ENCODE results near the gene NUMBL.

DNA sequence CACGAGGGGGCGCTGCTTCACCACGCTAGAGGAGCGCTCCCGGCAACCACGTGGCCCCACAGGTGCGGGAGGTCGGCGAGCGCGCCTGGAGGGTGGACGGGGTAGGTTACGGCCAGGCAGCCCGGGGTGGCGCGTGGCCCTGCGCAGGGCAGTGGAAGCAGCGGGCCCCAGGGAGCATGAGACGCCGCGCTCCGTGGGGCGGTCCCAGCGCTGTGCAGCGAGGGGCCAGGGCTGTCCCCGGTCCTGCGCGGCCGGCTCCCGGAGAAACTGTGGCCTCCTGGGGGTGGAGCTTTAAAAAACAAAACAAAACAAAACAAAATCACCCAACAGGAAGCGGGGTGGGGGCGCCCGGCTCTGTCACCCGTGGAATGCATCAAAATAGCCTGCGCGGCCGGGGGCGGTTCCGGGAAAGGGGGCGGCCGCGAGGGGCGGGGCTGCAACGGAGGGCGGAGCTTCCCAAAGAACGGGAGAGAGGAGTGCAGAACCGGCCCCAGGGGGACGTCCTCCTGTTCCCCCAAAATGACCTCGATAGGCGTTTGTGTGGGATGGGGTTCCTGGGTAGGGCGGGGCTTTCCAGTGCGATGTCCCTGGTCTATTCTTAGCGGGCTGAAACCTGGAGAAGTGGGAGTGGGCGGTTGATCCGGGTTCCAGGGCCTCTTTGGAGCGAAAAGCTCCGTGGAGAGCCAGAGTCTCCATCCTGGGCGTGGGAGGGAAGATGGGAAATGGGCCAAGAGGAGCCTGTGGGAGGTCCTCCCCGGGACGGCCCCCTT lies 27.3 kb downstream of the NUMBL start:
- TF ChIP-seq, protein P1, sequence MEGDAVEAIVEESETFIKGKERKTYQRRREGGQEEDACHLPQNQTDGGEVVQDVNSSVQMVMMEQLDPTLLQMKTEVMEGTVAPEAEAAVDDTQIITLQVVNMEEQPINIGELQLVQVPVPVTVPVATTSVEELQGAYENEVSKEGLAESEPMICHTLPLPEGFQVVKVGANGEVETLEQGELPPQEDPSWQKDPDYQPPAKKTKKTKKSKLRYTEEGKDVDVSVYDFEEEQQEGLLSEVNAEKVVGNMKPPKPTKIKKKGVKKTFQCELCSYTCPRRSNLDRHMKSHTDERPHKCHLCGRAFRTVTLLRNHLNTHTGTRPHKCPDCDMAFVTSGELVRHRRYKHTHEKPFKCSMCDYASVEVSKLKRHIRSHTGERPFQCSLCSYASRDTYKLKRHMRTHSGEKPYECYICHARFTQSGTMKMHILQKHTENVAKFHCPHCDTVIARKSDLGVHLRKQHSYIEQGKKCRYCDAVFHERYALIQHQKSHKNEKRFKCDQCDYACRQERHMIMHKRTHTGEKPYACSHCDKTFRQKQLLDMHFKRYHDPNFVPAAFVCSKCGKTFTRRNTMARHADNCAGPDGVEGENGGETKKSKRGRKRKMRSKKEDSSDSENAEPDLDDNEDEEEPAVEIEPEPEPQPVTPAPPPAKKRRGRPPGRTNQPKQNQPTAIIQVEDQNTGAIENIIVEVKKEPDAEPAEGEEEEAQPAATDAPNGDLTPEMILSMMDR (IDR thresholded peaks at IDR 0.05 in 2 of 3, conservative IDR thresholded peaks at IDR 0.05 in 1 of 3; ENCODE audit: borderline replicate concordance in 1 of 3, insufficient read depth in 1 of 3, low read depth in 2 of 3, low read length in 2 of 3), result peak in 1 of 3 experiments; percentile 94; a peak in 4 of 6 replicates
- no peak for TF ChIP-seq POLR2A (IDR thresholded peaks at IDR 0.05; ENCODE audit: borderline replicate concordance, extremely low read depth, insufficient read depth, insufficient read length)
- no peak for TF ChIP-seq SP1 (IDR thresholded peaks at IDR 0.05; ENCODE audit: low read depth)
- no peak for TF ChIP-seq JUND (IDR thresholded peaks at IDR 0.05)
- TF ChIP-seq ZNF274 (IDR thresholded peaks at IDR 0.05; ENCODE audit: low read depth, low read length), result no peak
- no peak for TF ChIP-seq YY1 (IDR thresholded peaks at IDR 0.05; ENCODE audit: extremely low read depth, insufficient replicate concordance, low read depth, low read length)
- TF ChIP-seq, protein P2, sequence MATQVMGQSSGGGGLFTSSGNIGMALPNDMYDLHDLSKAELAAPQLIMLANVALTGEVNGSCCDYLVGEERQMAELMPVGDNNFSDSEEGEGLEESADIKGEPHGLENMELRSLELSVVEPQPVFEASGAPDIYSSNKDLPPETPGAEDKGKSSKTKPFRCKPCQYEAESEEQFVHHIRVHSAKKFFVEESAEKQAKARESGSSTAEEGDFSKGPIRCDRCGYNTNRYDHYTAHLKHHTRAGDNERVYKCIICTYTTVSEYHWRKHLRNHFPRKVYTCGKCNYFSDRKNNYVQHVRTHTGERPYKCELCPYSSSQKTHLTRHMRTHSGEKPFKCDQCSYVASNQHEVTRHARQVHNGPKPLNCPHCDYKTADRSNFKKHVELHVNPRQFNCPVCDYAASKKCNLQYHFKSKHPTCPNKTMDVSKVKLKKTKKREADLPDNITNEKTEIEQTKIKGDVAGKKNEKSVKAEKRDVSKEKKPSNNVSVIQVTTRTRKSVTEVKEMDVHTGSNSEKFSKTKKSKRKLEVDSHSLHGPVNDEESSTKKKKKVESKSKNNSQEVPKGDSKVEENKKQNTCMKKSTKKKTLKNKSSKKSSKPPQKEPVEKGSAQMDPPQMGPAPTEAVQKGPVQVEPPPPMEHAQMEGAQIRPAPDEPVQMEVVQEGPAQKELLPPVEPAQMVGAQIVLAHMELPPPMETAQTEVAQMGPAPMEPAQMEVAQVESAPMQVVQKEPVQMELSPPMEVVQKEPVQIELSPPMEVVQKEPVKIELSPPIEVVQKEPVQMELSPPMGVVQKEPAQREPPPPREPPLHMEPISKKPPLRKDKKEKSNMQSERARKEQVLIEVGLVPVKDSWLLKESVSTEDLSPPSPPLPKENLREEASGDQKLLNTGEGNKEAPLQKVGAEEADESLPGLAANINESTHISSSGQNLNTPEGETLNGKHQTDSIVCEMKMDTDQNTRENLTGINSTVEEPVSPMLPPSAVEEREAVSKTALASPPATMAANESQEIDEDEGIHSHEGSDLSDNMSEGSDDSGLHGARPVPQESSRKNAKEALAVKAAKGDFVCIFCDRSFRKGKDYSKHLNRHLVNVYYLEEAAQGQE (IDR thresholded peaks at IDR 0.05; ENCODE audit: low read depth), result no peak
- TF ChIP-seq EZH2phosphoT487 (IDR thresholded peaks at IDR 0.05; ENCODE audit: borderline replicate concordance), result no peak
- no peak for TF ChIP-seq EZH2 (IDR thresholded peaks at IDR 0.05)
- TF ChIP-seq ZFX (IDR thresholded peaks at IDR 0.05), result no peak
- TF ChIP-seq, protein P3, sequence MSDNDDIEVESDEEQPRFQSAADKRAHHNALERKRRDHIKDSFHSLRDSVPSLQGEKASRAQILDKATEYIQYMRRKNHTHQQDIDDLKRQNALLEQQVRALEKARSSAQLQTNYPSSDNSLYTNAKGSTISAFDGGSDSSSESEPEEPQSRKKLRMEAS (IDR thresholded peaks at IDR 0.05), result peak; percentile 99
- TF ChIP-seq FOSL1 (IDR thresholded peaks at IDR 0.05; ENCODE audit: low read depth), result no peak
- peak; percentile 99 for TF ChIP-seq RAD21 (IDR thresholded peaks at IDR 0.05; ENCODE audit: low read depth)
- TF ChIP-seq, protein P4, sequence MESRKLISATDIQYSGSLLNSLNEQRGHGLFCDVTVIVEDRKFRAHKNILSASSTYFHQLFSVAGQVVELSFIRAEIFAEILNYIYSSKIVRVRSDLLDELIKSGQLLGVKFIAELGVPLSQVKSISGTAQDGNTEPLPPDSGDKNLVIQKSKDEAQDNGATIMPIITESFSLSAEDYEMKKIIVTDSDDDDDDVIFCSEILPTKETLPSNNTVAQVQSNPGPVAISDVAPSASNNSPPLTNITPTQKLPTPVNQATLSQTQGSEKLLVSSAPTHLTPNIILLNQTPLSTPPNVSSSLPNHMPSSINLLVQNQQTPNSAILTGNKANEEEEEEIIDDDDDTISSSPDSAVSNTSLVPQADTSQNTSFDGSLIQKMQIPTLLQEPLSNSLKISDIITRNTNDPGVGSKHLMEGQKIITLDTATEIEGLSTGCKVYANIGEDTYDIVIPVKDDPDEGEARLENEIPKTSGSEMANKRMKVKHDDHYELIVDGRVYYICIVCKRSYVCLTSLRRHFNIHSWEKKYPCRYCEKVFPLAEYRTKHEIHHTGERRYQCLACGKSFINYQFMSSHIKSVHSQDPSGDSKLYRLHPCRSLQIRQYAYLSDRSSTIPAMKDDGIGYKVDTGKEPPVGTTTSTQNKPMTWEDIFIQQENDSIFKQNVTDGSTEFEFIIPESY (IDR thresholded peaks at IDR 0.05; ENCODE audit: extremely low read depth, insufficient replicate concordance, low read length), result no peak

Measured in HCT116 (cell line).